Stimulated activated naive CD4-positive, alpha-beta T cell (primary cell): Measurements from ENCODE around the gene KCNIP1.
"Not testable (repeated sequence)": the region's sequence is repeated elsewhere in the genome, so short reads cannot be mapped to it uniquely, and the experiment has no call there.

ENCODE experiments used
- DNase-seq, 6 experiments: peaks; one replicate each; lab custom pipeline; 2025; lab: John Stamatoyannopoulos, UW

KCNIP1 gene

GRCh38 chr5:170750791-170751190 lies 247.0 kb downstream of the KCNIP1 start:
- no peak for DNase-seq

- DNase-seq = no peak
These were observed 247.8 kb downstream of the KCNIP1 start for GRCh38 chr5:170751631-170752030.

GRCh38 chr5:170752257-170753215 lies 248.7 kb downstream of the KCNIP1 start:
- DNase-seq = no peak

GRCh38 chr5:170753311-170753710 lies 249.5 kb downstream of the KCNIP1 start:
- no peak for DNase-seq

- DNase-seq = not testable (repeated sequence)
These were observed 250.7 kb downstream of the KCNIP1 start for GRCh38 chr5:170754508-170754907.

GRCh38 chr5:170755679-170756456 lies 252.0 kb downstream of the KCNIP1 start:
- no peak for DNase-seq

- no peak for DNase-seq
These were observed 252.9 kb downstream of the KCNIP1 start for GRCh38 chr5:170756691-170757090.

- no peak for DNase-seq
These were observed 253.4 kb downstream of the KCNIP1 start for GRCh38 chr5:170757182-170757601.

- DNase-seq = no peak
These were observed 253.8 kb downstream of the KCNIP1 start for GRCh38 chr5:170757669-170758068.

- no peak for DNase-seq
These were observed 254.7 kb downstream of the KCNIP1 start for GRCh38 chr5:170758481-170758880.

GRCh38 chr5:170760113-170760512 lies 256.3 kb downstream of the KCNIP1 start:
- DNase-seq = no peak

- DNase-seq = no peak
These were observed 257.4 kb downstream of the KCNIP1 start for GRCh38 chr5:170761048-170761707.

GRCh38 chr5:170761708-170762066 lies 257.9 kb downstream of the KCNIP1 start:
- no peak for DNase-seq

- not testable (repeated sequence) for DNase-seq
These were observed 258.5 kb downstream of the KCNIP1 start for GRCh38 chr5:170762298-170762697.

GRCh38 chr5:170765868-170766267 lies 262.0 kb downstream of the KCNIP1 start:
- DNase-seq = not testable (repeated sequence)

- DNase-seq = no peak
These were observed 265.4 kb downstream of the KCNIP1 start for GRCh38 chr5:170769246-170769645.

GRCh38 chr5:170769898-170770416 lies 266.1 kb downstream of the KCNIP1 start:
- no peak for DNase-seq

GRCh38 chr5:170771496-170771895 lies 267.7 kb downstream of the KCNIP1 start:
- DNase-seq = no peak

- DNase-seq = no peak
These were observed 269.5 kb downstream of the KCNIP1 start for GRCh38 chr5:170773024-170773985.

- DNase-seq = no peak
These were observed 271.0 kb downstream of the KCNIP1 start for GRCh38 chr5:170774831-170775230.

GRCh38 chr5:170781946-170782345 lies 278.1 kb downstream of the KCNIP1 start:
- no peak for DNase-seq
